Measurements from ENCODE around the gene SMTN.
"Not testable (repeated sequence)": the region's sequence is repeated elsewhere in the genome, so short reads cannot be mapped to it uniquely, and the experiment has no call there.

The SMTN gene

GRCh38 chr22:31073125-31073524 is 8.0 kb upstream of the SMTN start:
- DNase-seq (ENCODE audit: low read depth): not testable (repeated sequence)

- DNase-seq (ENCODE audit: low read depth): not testable (repeated sequence)
These were observed 7.5 kb upstream of the SMTN start for GRCh38 chr22:31073545-31074145.

- no peak for DNase-seq (ENCODE audit: low read depth)
These were observed 5.2 kb upstream of the SMTN start for GRCh38 chr22:31075961-31076360.

- DNase-seq (ENCODE audit: low read depth): no peak
These were observed 3.4 kb upstream of the SMTN start for GRCh38 chr22:31077681-31078080.

- not testable (repeated sequence) for DNase-seq (ENCODE audit: low read depth)
These were observed 2.7 kb upstream of the SMTN start for GRCh38 chr22:31078389-31078788.

- DNase-seq (ENCODE audit: low read depth): no peak
These were observed 1.9 kb upstream of the SMTN start for GRCh38 chr22:31079095-31079642.

GRCh38 chr22:31080164-31080847 is 812 bp upstream of the SMTN start:
- no peak for DNase-seq (ENCODE audit: low read depth)

GRCh38 chr22:31081963-31082605 is 966 bp downstream of the SMTN start:
- no peak for DNase-seq (ENCODE audit: low read depth)

GRCh38 chr22:31082606-31083376 is 1.7 kb downstream of the SMTN start:
- DNase-seq (ENCODE audit: low read depth): peak; percentile 42

GRCh38 chr22:31083377-31083768 is 2.3 kb downstream of the SMTN start:
- DNase-seq (ENCODE audit: low read depth): no peak

GRCh38 chr22:31083923-31084810 is 3.0 kb downstream of the SMTN start:
- DNase-seq (ENCODE audit: low read depth): no peak

GRCh38 chr22:31084811-31085492 is 3.8 kb downstream of the SMTN start:
- DNase-seq (ENCODE audit: low read depth): peak; percentile 82

- no peak for DNase-seq (ENCODE audit: low read depth)
These were observed 4.3 kb downstream of the SMTN start for GRCh38 chr22:31085493-31085824.

GRCh38 chr22:31085928-31086327 is 4.8 kb downstream of the SMTN start:
- DNase-seq (ENCODE audit: low read depth): no peak

GRCh38 chr22:31086703-31087330 is 5.7 kb downstream of the SMTN start:
- DNase-seq (ENCODE audit: low read depth): no peak

- DNase-seq (ENCODE audit: low read depth): no peak
These were observed 6.7 kb downstream of the SMTN start for GRCh38 chr22:31087744-31088215.

GRCh38 chr22:31088233-31088986 is 7.3 kb downstream of the SMTN start:
- DNase-seq (ENCODE audit: low read depth): no peak

GRCh38 chr22:31089160-31090100 is 8.3 kb downstream of the SMTN start:
- no peak for DNase-seq (ENCODE audit: low read depth)
